Frontal cortex (tissue), 4 donors: Measurements from ENCODE around the gene SLC9C1. TPM values are rescaled to one million over a fixed set of nuclear protein-coding genes. Genes with fewer than 3 reads are reported as not detected.

Experiments
- DNase-seq, 2 donors: peaks; one replicate each; pipeline ENCODE4 v3.0.0; 2012; ENCODE audit warnings: low spot score in 2 of 2
- FAIRE-seq: peaks from 2 replicates; lab custom pipeline; 2012; peaks lifted over from hg19 to GRCh38; lab: Jason Lieb, UNC
- total RNA-seq: library from RNA; depleted of rRNA; stranded (reverse); fragments of >200 nt; gene quantifications from one replicate; pipeline ENCODE4 v1.2.3, GENCODE V29; 2014
- donor health status: control.
- donor health status: control.
- donor health status: control.

The SLC9C1 gene
- total RNA-seq, 1 donor from 2014 or later = 0.41 TPM

- FAIRE-seq = no peak
- DNase-seq = no peak
Observed at GRCh38 chr3:112308151-112308911, 14.3 kb upstream of the SLC9C1 start.

- DNase-seq = no peak
- no peak for FAIRE-seq
Observed at GRCh38 chr3:112307557-112307956, 13.5 kb upstream of the SLC9C1 start.

- FAIRE-seq (no peak), DNase-seq (no peak)
Observed at GRCh38 chr3:112306825-112307224, 12.8 kb upstream of the SLC9C1 start.

- DNase-seq = no peak
- no peak for FAIRE-seq
Observed at GRCh38 chr3:112304611-112305010, 10.6 kb upstream of the SLC9C1 start.

GRCh38 chr3:112303764-112304325, 9.8 kb upstream of the SLC9C1 start:
- FAIRE-seq = no peak
- no peak for DNase-seq

GRCh38 chr3:112302881-112303763, 9.1 kb upstream of the SLC9C1 start:
- FAIRE-seq (no peak), DNase-seq (no peak)

- DNase-seq = no peak
- FAIRE-seq = no peak
Observed at GRCh38 chr3:112302150-112302830, 8.3 kb upstream of the SLC9C1 start.

- no peak for DNase-seq
- FAIRE-seq = no peak
Observed at GRCh38 chr3:112298781-112299180, 4.8 kb upstream of the SLC9C1 start.

- DNase-seq (no peak), FAIRE-seq (no peak)
Observed at GRCh38 chr3:112297714-112298113, 3.7 kb upstream of the SLC9C1 start.

GRCh38 chr3:112289011-112289410, 5.0 kb downstream of the SLC9C1 start:
- FAIRE-seq (no peak), DNase-seq (no peak)

- no peak for DNase-seq
- FAIRE-seq = no peak
Observed at GRCh38 chr3:112280266-112280665, 13.8 kb downstream of the SLC9C1 start.

- FAIRE-seq = no peak
Observed at GRCh38 chr3:112273536-112273935, 20.5 kb downstream of the SLC9C1 start.

GRCh38 chr3:112261742-112262141, 32.3 kb downstream of the SLC9C1 start:
- no peak for FAIRE-seq
- DNase-seq = no peak

More at GRCh38 chr3:112273536-112273935, 20.5 kb downstream of the SLC9C1 start:
- DNase-seq = no peak

GRCh38 chr3:112260563-112260962, 33.5 kb downstream of the SLC9C1 start:
- no peak for FAIRE-seq
- no peak for DNase-seq

- DNase-seq (no peak), FAIRE-seq (no peak)
Observed at GRCh38 chr3:112253301-112253971, 40.6 kb downstream of the SLC9C1 start.

- FAIRE-seq (no peak), DNase-seq (no peak)
Observed at GRCh38 chr3:112247900-112248299, 46.1 kb downstream of the SLC9C1 start.

- FAIRE-seq (no peak), DNase-seq (no peak)
Observed at GRCh38 chr3:112247350-112247749, 46.7 kb downstream of the SLC9C1 start.

GRCh38 chr3:112233083-112233482, 60.9 kb downstream of the SLC9C1 start:
- FAIRE-seq (no peak), DNase-seq (no peak)

- no peak for FAIRE-seq
Observed at GRCh38 chr3:112231727-112232126, 62.3 kb downstream of the SLC9C1 start.

GRCh38 chr3:112230033-112230432, 64.0 kb downstream of the SLC9C1 start:
- FAIRE-seq = no peak
- DNase-seq = no peak

More at GRCh38 chr3:112231727-112232126, 62.3 kb downstream of the SLC9C1 start:
- DNase-seq = no peak
